GM12878 (cell line): ENCODE data around the gene SLC17A2. TPM values are rescaled to one million over a fixed set of nuclear protein-coding genes. Genes with fewer than 3 reads are reported as not detected.

Experiments
- ATAC-seq: fragments of 200-7000 bp; cut with Tn5 transposase; 3 replicates; pipeline ENCODE4 v1.9.1; 2020; ENCODE audit warnings: mild to moderate bottlenecking, moderate library complexity
- BruUV-seq: library from RNA; stranded (reverse); fragments of 400-500 nt; replicated peaks from 2 replicates; lab custom pipeline; 2021; lab: Mats Ljungman, UMichigan
- CTCF ChIA-PET: fragments of 300-600 bp; sonication (Branson Sonifier 250); formaldehyde crosslinking; extraction: SDS; loops from one replicate; lab custom pipeline; 2021; ENCODE audit warnings: inconsistent platforms; lab: Yijun Ruan, JAX
- POLR2A ChIA-PET: fragments of 350-600 bp; formaldehyde crosslinking; extraction: SDS; loops from one replicate; lab custom pipeline; 2021; ENCODE audit warnings: inconsistent platforms; lab: Charles Lee
- RAD21 ChIA-PET: fragments of 300-600 bp; sonication (Branson Sonifier 250); formaldehyde crosslinking; loops from one replicate; lab custom pipeline; 2023; ENCODE audit warnings: antibody characterized with exemption; ENCODE audit not compliant: unreplicated experiment; lab: Charles Lee
- SMC1A ChIA-PET: fragments of 300-600 bp; sonication (Branson Sonifier 250); formaldehyde crosslinking; loops from one replicate; lab custom pipeline; 2023; ENCODE audit not compliant: unreplicated experiment, uncharacterized antibody; lab: Charles Lee
- DNase-seq: peaks from one replicate; pipeline ENCODE4 v3.0.0-alpha.2; 2011; ENCODE audit warnings: low read depth, low spot score
- FAIRE-seq: peaks from 3 replicates; lab custom pipeline; 2011; peaks lifted over from hg19 to GRCh38; lab: Jason Lieb, UNC
- H2AFZ ChIP-seq: 2 replicates; pipeline ENCODE4 v1.6.0; 2011; ENCODE audit warnings: low read depth, low read length, control low read depth; ENCODE audit not compliant: control insufficient read depth
- H3K27ac ChIP-seq: 2 replicates; pipeline ENCODE4 v1.5.1; 2011; ENCODE audit warnings: control low read depth; ENCODE audit not compliant: control insufficient read depth, insufficient read depth
- H3K27me3 ChIP-seq, 2 experiments: replicated peaks in 1 of 2; 2 replicates each; pipeline versions ENCODE4 v1.6.0 to v1.6.1; 2011; ENCODE audit warnings: low read length in 1 of 2; ENCODE audit not compliant: control insufficient read depth in 2 of 2, insufficient read depth in 2 of 2
- H3K36me3 ChIP-seq, 2 experiments: 2 replicates each; pipeline ENCODE4 v1.5.1; 2011; ENCODE audit warnings: low read length in 1 of 2; ENCODE audit not compliant: control insufficient read depth in 2 of 2, insufficient read depth in 2 of 2
- H3K4me1 ChIP-seq: 2 replicates; pipeline ENCODE4 v1.6.1; 2011; ENCODE audit warnings: mild to moderate bottlenecking, low read length, moderate library complexity, mixed read lengths; ENCODE audit not compliant: control insufficient read depth, insufficient read depth
- H3K4me2 ChIP-seq: 2 replicates; pipeline ENCODE4 v1.6.0; 2011; ENCODE audit warnings: control low read depth; ENCODE audit not compliant: control insufficient read depth, insufficient read depth
- H3K4me3 ChIP-seq: fragments of 200-600 bp; sonication (generic); 2 replicates; pipeline ENCODE4 v1.5.1; 2016
- H3K79me2 ChIP-seq: 2 replicates; pipeline ENCODE4 v1.6.0; 2011; ENCODE audit warnings: low read length; ENCODE audit not compliant: control insufficient read depth, insufficient read depth
- H3K9ac ChIP-seq: 2 replicates; pipeline ENCODE4 v1.8.0; 2011; ENCODE audit warnings: low read length, control low read depth, mixed read lengths; ENCODE audit not compliant: control insufficient read depth, insufficient read depth
- H3K9me3 ChIP-seq: replicated peaks from 3 replicates; pipeline ENCODE4 v1.5.1; 2011; ENCODE audit warnings: mild to moderate bottlenecking, low read length; ENCODE audit not compliant: control insufficient read depth, insufficient read depth
- H4K20me1 ChIP-seq: 2 replicates; pipeline ENCODE4 v1.6.0; 2011; ENCODE audit not compliant: control insufficient read depth, insufficient read depth
- ATF7 ChIP-seq: fragments of 450-650 bp; IDR thresholded peaks from 2 replicates; pipeline ENCODE4 v1.6.1; 2016; ENCODE audit warnings: low read depth, mild to moderate bottlenecking
- CEBPB ChIP-seq, 2 experiments: fragments of 150-350 bp in 1 of 2; IDR thresholded peaks; 2 replicates each; pipeline ENCODE4 v1.6.1; 2012 to 2014; ENCODE audit warnings: low read depth in 2 of 2, low read length in 2 of 2, borderline replicate concordance in 1 of 2, inconsistent platforms in 1 of 2
- HDAC2 ChIP-seq: fragments of 200-600 bp; sonication (generic); IDR thresholded peaks from 2 replicates; pipeline ENCODE4 v1.6.1; 2017
- LARP7 ChIP-seq: fragments of 450-650 bp; IDR thresholded peaks from 2 replicates; pipeline ENCODE4 v1.6.1; 2017; ENCODE audit warnings: mild to moderate bottlenecking
- MXI1 ChIP-seq: fragments of 150-350 bp; IDR thresholded peaks from 2 replicates; pipeline ENCODE4 v1.6.1; 2011; ENCODE audit warnings: low read depth, mild to moderate bottlenecking, inconsistent platforms, low read length, improper control_type of control experiment
- MYB ChIP-seq: fragments of 150-350 bp; IDR thresholded peaks from 2 replicates; pipeline ENCODE4 v1.6.1; 2014; ENCODE audit warnings: mild to moderate bottlenecking, low read depth, low read length, borderline replicate concordance
- PAX8 ChIP-seq: fragments of 450-650 bp; IDR thresholded peaks from 2 replicates; pipeline ENCODE4 v1.6.1; 2017; ENCODE audit warnings: mild to moderate bottlenecking, moderate library complexity
- POU2F2 ChIP-seq: IDR thresholded peaks from 3 replicates; pipeline ENCODE4 v1.6.1; 2011; ENCODE audit warnings: low read depth, mild to moderate bottlenecking, low read length, borderline replicate concordance
- RELA ChIP-seq: fragments of 450-650 bp; IDR thresholded peaks from 2 replicates; pipeline ENCODE4 v1.8.0; 2014; ENCODE audit warnings: borderline replicate concordance; ENCODE audit not compliant: partially characterized antibody
- SIN3A ChIP-seq: IDR thresholded peaks from 2 replicates; pipeline ENCODE4 v1.6.1; 2012; ENCODE audit warnings: low read depth, low read length, improper control_type of control experiment
- SMC3 ChIP-seq: IDR thresholded peaks from 2 replicates; pipeline ENCODE4 v1.6.1; 2011; ENCODE audit warnings: low read length, improper control_type of control experiment, borderline replicate concordance
- SPI1 ChIP-seq: IDR thresholded peaks from 2 replicates; pipeline ENCODE4 v1.6.1; 2011; ENCODE audit warnings: low read depth, mild to moderate bottlenecking, low read length, moderate library complexity, borderline replicate concordance; ENCODE audit not compliant: insufficient read depth
- SUPT20H ChIP-seq: IDR thresholded peaks from 2 replicates; pipeline ENCODE4 v1.6.1; 2011; ENCODE audit warnings: low read depth, mild to moderate bottlenecking, low read length, moderate library complexity, borderline replicate concordance; ENCODE audit not compliant: control insufficient read depth
- ZBED1 ChIP-seq: IDR thresholded peaks from 2 replicates; pipeline ENCODE4 v1.6.1; 2016; ENCODE audit warnings: borderline replicate concordance
- ZNF217 ChIP-seq: fragments of 450-650 bp; IDR thresholded peaks from 2 replicates; pipeline ENCODE4 v1.6.1; 2017; ENCODE audit warnings: antibody characterized with exemption, mild to moderate bottlenecking
- ZNF622 ChIP-seq: fragments of 450-650 bp; IDR thresholded peaks from 2 replicates; pipeline ENCODE4 v1.6.1; 2017; ENCODE audit warnings: mild to moderate bottlenecking, inconsistent platforms
- WGBS: methylation state at CpG from one replicate; pipeline ENCODE4 v1.1.6; 2016; ENCODE audit warnings: low lambda C conversion rate; ENCODE audit not compliant: insufficient replicate concordance, insufficient coverage; ENCODE audit errors: missing lambda C conversion rate; 5-methylcytosine and 5-hydroxymethylcytosine counted together
- in situ Hi-C: fragments of 300-500 bp; cut with MboI; formaldehyde crosslinking; loops from 9 replicates; pipeline ENCODE4 v1.14.3; 2018; ENCODE audit warnings: mixed read lengths
- intact Hi-C: fragments of 100-400 bp; cut with micrococcal nuclease; formaldehyde crosslinking; loops from one replicate; pipeline ENCODE4 v1.14.2; 2022; ENCODE audit not compliant: unreplicated experiment
- polyA plus RNA-seq, 11 experiments: library from polyadenylated mRNA; depleted of rRNA in 4 of 11; unstranded in 6 of 11; stranded (reverse) in 5 of 11; fragments of >200 nt; fragmentation: Nextera tagmentation in 4 of 11; fragmentation: Illumina TruSeq in 1 of 11; extraction: Ambion mirVana in 4 of 11; extraction: Trizol in 1 of 11; gene quantifications; 1 replicate in 1 of 11; 2 replicates in 10 of 11; pipeline versions ENCODE4 v1.2.1 to v1.2.3, GENCODE V29; 2011 to 2016; ENCODE audit warnings: inconsistent platforms in 2 of 11, missing spikeins in 2 of 11, low read depth in 1 of 11
- total RNA-seq, 4 experiments: library from RNA; depleted of rRNA in 3 of 4; stranded (reverse); fragments of >200 nt in 3 of 4; fragmentation: Illumina TruSeq in 1 of 4; extraction: Trizol in 1 of 4; gene quantifications; 2 replicates each; pipeline versions ENCODE4 v1.2.1 to v1.2.3, GENCODE V29; 2013 to 2021
- TF ChIP-seq, protein P1 (sequence below), 3 experiments: IDR thresholded peaks in 2 of 3; conservative IDR thresholded peaks in 1 of 3; 2 replicates each; pipeline ENCODE4 v1.5.1; 2011; ENCODE audit warnings: low read depth in 3 of 3, low read length in 3 of 3, mild to moderate bottlenecking in 3 of 3, control low read depth in 2 of 3, moderate library complexity in 2 of 3, inconsistent platforms in 1 of 3, mixed read lengths in 1 of 3; ENCODE audit not compliant: control insufficient read depth in 2 of 3, insufficient read depth in 1 of 3; ENCODE audit errors: extremely low read depth in 1 of 3

SLC17A2 gene
- total and polyA plus RNA-seq, 10 of the 15 experiments (the other 5 are each of a cell fraction or from before 2014, with no cell fraction given), result not detected

DNA sequence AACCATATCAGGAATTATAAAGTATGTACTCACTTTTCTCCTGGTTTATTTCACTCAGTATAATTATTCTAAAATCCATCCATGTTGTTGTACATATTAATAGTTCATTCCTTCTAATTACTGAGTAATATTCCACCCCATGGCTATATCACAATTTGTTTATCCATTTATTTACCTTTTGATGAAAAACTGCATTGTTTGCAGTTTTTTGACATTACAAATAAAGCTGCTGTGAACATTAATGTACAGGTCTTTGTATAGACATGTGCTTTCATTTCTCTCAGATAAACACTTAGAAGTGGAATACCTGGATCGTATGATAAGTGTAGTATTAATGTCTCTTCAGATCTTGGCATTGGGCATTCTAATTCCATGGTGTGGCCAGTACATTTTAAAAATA, 60.7 kb downstream of the SLC17A2 start:
- Histone ChIP-seq H3K4me1 (no peaks in the 10 kb centered on the region), H3K4me2 (no peak overlapping the region), H3K27ac (no peak overlapping the region), H3K79me2 (no peaks in the 10 kb centered on the region), H3K36me3 (no peaks in the 10 kb centered on the region), H2AFZ (no peak overlapping the region), H3K9ac (no peak overlapping the region), H3K9me3 (no peaks in the 10 kb centered on the region), H3K27me3 (peaks cover 0 to 3% of the 10 kb centered on the region in 2 experiments; a peak in 2 of 4 replicates), H4K20me1 (no peaks in the 10 kb centered on the region), H3K4me3 (no peak overlapping the region)
- no peak for FAIRE-seq
- DNase-seq, result no peak
- no peak for TF ChIP-seq SUPT20H
- TF ChIP-seq HDAC2, result no peak
- TF ChIP-seq MYB, result no peak
- no peak for TF ChIP-seq MXI1
- no peak for TF ChIP-seq ZBED1
- no peak for TF ChIP-seq ZNF217
- no peak for TF ChIP-seq ZNF622
- no peak for TF ChIP-seq RELA
- no peak for ATAC-seq
- ChIA-PET CTCF (no interaction called here), SMC1A (no interaction called here), RAD21 (no interaction called here), POLR2A (no interaction called here)
- in situ Hi-C loops, result no loop called here
- intact Hi-C loops, result no loop called here
- 5% methylated on average over 1 of the region's 1 CpG for WGBS
- BruUV-seq, result no TSS peak

DNA sequence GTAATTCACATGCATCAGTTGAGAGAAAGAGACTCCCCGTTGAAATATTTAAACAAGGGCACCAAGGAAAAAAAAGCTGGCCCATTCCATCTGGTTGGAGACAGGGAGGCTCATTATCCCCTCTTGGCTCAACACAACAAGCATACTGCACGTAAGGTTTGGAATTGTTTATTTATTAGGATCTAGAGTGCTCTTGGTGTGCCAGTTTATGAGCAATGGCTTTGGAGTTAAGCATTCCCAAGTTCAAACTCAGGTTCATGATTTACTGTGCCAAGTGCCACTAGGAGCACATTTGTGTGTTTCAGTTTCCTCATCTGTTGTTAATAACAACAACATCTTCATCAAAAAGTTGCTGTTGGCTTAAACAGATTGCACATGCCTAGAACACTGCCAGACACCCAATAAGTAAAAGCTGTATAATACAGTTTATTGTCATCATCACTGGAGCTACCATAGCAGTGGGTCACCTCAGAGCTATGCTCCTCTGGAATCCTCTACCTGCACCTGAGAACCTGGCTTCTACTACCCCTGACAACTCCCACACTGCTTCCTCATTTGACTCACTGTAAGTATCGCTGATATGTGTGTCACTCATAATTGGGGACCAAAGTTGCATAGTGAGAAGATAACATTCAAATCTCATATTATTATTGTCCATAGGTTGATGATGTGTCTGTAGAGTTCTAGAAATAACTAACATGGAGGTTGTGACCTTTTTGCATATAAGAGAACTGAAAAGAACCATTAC, 61.9 kb downstream of the SLC17A2 start:
- in situ Hi-C loops, result no loop called here
- ChIA-PET CTCF (no interaction called here), RAD21 (no interaction called here), POLR2A (no interaction called here), SMC1A (no interaction called here)
- Histone ChIP-seq H4K20me1 (no peaks in the 10 kb centered on the region), H3K27me3 (peaks cover 0 to 3% of the 10 kb centered on the region in 2 experiments; a peak in 2 of 4 replicates), H3K79me2 (no peaks in the 10 kb centered on the region), H3K9ac (no peak overlapping the region), H3K4me1 (no peaks in the 10 kb centered on the region), H3K27ac (no peak overlapping the region), H3K4me3 (no peak overlapping the region), H2AFZ (no peak overlapping the region), H3K4me2 (no peak overlapping the region), H3K36me3 (no peaks in the 10 kb centered on the region), H3K9me3 (no peaks in the 10 kb centered on the region)
- DNase-seq (no peak), ATAC-seq (no peak), FAIRE-seq (no peak)
- BruUV-seq, result no TSS peak
- intact Hi-C loops, result no loop called here
- 10% methylated on average over 3 of the region's 3 CpGs for WGBS
- no peak for TF ChIP-seq LARP7
- TF ChIP-seq SPI1, result no peak
- no peak for TF ChIP-seq PAX8
- TF ChIP-seq POU2F2, result no peak
- TF ChIP-seq, protein P1, sequence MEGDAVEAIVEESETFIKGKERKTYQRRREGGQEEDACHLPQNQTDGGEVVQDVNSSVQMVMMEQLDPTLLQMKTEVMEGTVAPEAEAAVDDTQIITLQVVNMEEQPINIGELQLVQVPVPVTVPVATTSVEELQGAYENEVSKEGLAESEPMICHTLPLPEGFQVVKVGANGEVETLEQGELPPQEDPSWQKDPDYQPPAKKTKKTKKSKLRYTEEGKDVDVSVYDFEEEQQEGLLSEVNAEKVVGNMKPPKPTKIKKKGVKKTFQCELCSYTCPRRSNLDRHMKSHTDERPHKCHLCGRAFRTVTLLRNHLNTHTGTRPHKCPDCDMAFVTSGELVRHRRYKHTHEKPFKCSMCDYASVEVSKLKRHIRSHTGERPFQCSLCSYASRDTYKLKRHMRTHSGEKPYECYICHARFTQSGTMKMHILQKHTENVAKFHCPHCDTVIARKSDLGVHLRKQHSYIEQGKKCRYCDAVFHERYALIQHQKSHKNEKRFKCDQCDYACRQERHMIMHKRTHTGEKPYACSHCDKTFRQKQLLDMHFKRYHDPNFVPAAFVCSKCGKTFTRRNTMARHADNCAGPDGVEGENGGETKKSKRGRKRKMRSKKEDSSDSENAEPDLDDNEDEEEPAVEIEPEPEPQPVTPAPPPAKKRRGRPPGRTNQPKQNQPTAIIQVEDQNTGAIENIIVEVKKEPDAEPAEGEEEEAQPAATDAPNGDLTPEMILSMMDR (IDR thresholded peaks at IDR 0.05 in 2 of 3, conservative IDR thresholded peaks at IDR 0.05 in 1 of 3; ENCODE audit: control insufficient read depth in 2 of 3, extremely low read depth in 1 of 3, insufficient read depth in 1 of 3, low read depth in 3 of 3, low read length in 3 of 3), result no peak
- TF ChIP-seq ATF7, result no peak
- no peak for TF ChIP-seq CEBPB (IDR thresholded peaks at IDR 0.05; ENCODE audit: borderline replicate concordance in 1 of 2, low read depth in 2 of 2, low read length in 2 of 2)
- TF ChIP-seq SMC3, result no peak
- TF ChIP-seq SIN3A, result no peak
